Measurements from ENCODE around the gene KAZN. TPM values are rescaled to one million over a fixed set of nuclear protein-coding genes. Genes with fewer than 3 reads are reported as not detected.
A peak's percentile ranks its signal among the peaks of the same experiment; 100 is the strongest.

The KAZN gene
- total RNA-seq, 1 experiment from 2014 or later = 15.6 TPM

DNA sequence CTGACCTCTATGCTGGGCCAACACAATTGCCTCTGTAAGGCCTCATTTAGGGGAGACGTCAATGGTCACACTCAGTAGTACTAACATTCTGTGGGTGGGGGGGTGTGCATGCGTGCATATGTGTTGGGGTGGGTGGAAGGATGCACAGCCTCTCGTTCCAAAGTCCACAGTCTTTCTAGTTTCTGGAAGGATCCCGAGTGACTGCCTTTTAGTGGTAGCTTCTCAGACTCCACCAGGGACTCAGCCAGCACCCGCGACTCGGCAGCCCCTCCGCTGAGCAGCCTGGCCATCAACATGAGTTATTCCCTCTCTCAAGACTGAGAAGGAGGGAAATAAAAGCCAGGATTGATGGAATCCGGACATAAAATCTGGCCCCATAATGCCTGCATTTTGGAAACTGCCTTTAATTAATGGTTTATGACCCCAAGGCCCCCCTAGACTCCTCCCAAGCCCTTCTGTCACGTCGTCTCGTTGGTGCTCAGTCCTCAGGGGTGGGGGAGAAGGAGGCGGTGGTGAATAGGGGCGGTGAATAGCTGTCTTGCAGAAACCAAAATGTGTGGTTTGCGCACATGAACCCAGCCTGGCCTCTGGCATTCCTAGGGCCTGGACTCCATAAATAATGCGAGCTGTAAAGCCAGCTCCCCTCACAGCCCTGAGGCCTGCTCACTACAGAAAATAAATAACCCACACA lies 489.9 kb downstream of the KAZN start:
- no peak for DNase-seq
- no peaks in the 10 kb centered on the region; the same call in 1 of the 2 replicates for H3F3A ChIP-seq (ENCODE audit: insufficient read depth, low read depth)
- peak overlapping the region; percentile 80; the same call in 1 of the 2 replicates for H3K4me2 ChIP-seq
- ChIA-PET POLR2A (ENCODE audit: unreplicated experiment) (no interaction called here), CTCF (interaction anchor here (2.3 kb wide), 1 partner anchor 61 kb away, joined by 8 read pairs; no protein-coding TSS in a partner anchor)
- H3K36me3 ChIP-seq (ENCODE audit: low read depth) = no peaks in the 10 kb centered on the region
- intact Hi-C loops (cut with micrococcal nuclease; ENCODE audit: unreplicated experiment) = no loop called here
- H3K4me1 ChIP-seq (replicated peaks; ENCODE audit: insufficient read depth) = peaks cover 28% of the 10 kb centered on the region
- no peaks in the 10 kb centered on the region for H3K27me3 ChIP-seq (ENCODE audit: insufficient read depth, low read depth)
- H2AFZ ChIP-seq = no peak overlapping the region
- H3K27ac ChIP-seq = no peak overlapping the region
- no peaks in the 10 kb centered on the region for H3K9me2 ChIP-seq (ENCODE audit: insufficient read depth)
- no peaks in the 10 kb centered on the region for H3K9me3 ChIP-seq (ENCODE audit: insufficient read depth, low read depth)
- no peaks in the 10 kb centered on the region for H4K20me1 ChIP-seq (ENCODE audit: insufficient read depth)
- no peak overlapping the region for H3K4me3 ChIP-seq
- TF ChIP-seq EZH2 (IDR thresholded peaks at IDR 0.05; ENCODE audit: low read depth) = no peak
- TF ChIP-seq, protein P1, sequence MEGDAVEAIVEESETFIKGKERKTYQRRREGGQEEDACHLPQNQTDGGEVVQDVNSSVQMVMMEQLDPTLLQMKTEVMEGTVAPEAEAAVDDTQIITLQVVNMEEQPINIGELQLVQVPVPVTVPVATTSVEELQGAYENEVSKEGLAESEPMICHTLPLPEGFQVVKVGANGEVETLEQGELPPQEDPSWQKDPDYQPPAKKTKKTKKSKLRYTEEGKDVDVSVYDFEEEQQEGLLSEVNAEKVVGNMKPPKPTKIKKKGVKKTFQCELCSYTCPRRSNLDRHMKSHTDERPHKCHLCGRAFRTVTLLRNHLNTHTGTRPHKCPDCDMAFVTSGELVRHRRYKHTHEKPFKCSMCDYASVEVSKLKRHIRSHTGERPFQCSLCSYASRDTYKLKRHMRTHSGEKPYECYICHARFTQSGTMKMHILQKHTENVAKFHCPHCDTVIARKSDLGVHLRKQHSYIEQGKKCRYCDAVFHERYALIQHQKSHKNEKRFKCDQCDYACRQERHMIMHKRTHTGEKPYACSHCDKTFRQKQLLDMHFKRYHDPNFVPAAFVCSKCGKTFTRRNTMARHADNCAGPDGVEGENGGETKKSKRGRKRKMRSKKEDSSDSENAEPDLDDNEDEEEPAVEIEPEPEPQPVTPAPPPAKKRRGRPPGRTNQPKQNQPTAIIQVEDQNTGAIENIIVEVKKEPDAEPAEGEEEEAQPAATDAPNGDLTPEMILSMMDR (conservative IDR thresholded peaks at IDR 0.05) = no peak
- no peaks in the 10 kb centered on the region for H3K79me2 ChIP-seq (ENCODE audit: low read depth)
- no TSS peak for BruUV-seq (replicated peaks)

DNA sequence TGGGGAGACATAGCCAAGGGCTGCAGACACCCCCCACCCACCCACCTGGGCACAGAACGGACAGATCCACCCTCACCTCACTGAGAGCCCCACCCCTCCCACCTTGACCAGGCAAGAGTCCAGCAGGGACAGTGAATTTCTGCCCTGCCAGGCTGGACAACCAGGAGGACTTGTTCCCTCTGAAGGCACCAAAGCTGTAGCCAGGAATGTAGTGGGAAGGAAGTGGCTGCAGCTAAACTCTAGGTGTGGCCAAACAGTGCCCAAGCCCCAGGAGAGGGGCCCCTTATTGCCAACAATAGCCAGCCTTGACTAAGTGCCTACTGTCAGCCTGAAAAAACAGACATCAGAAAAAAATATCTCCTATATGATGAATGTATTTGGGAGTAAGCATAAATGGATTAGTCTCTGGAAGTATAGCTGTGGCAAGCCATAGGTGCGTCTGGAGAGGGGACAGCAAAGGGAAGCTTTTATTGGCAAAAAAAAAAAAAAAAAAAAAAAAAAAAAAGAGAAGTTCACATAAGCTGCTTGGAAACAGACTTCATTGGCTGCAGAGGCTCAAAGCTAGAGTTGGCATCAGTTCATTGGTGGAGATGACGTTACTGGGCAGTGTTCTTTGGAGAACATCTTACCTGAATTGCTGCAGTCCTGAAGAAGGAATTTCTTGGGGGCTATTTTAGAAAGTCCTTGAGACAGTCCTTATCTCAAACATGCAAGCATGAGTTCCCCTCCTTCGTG lies 490.9 kb downstream of the KAZN start:
- H3K9me3 ChIP-seq (ENCODE audit: insufficient read depth, low read depth) = no peaks in the 10 kb centered on the region
- no peaks in the 10 kb centered on the region for H4K20me1 ChIP-seq (ENCODE audit: insufficient read depth)
- peak overlapping the region; percentile 41; the same call in 1 of the 2 replicates for H3K27ac ChIP-seq
- intact Hi-C loops (cut with micrococcal nuclease; ENCODE audit: unreplicated experiment) = no loop called here
- H3K79me2 ChIP-seq (ENCODE audit: low read depth) = no peaks in the 10 kb centered on the region
- peaks cover 28% of the 10 kb centered on the region for H3K4me1 ChIP-seq (replicated peaks; ENCODE audit: insufficient read depth)
- no peak overlapping the region for H2AFZ ChIP-seq
- H3K27me3 ChIP-seq (ENCODE audit: insufficient read depth, low read depth) = no peaks in the 10 kb centered on the region
- H3K9me2 ChIP-seq (ENCODE audit: insufficient read depth) = no peaks in the 10 kb centered on the region
- H3K36me3 ChIP-seq (ENCODE audit: low read depth) = no peaks in the 10 kb centered on the region
- CTCF ChIA-PET = interaction anchor here (0.5 to 2.3 kb wide), 2 partner anchors 62 to 312 kb away, joined by 8 to 18 read pairs; no protein-coding TSS in a partner anchor
- peak; percentile 77 to 78 for DNase-seq
- TF ChIP-seq EZH2 (IDR thresholded peaks at IDR 0.05; ENCODE audit: low read depth) = no peak
- TF ChIP-seq, protein P1 (conservative IDR thresholded peaks at IDR 0.05) = no peak
- POLR2A ChIA-PET (ENCODE audit: unreplicated experiment) = interaction anchor here (0.7 to 0.9 kb wide), 4 partner anchors 8 to 372 kb away, joined by 3 to 20 read pairs (median 13); no protein-coding TSS in a partner anchor
- H3K4me3 ChIP-seq = 0 out of 2 replicates have a peak overlapping the region, but pooled peaks have one; percentile 6
- no TSS peak for BruUV-seq (replicated peaks)
- peak overlapping the region; percentile 80 for H3K4me2 ChIP-seq
- no peaks in the 10 kb centered on the region; the same call in 1 of the 2 replicates for H3F3A ChIP-seq (ENCODE audit: insufficient read depth, low read depth)

DNA sequence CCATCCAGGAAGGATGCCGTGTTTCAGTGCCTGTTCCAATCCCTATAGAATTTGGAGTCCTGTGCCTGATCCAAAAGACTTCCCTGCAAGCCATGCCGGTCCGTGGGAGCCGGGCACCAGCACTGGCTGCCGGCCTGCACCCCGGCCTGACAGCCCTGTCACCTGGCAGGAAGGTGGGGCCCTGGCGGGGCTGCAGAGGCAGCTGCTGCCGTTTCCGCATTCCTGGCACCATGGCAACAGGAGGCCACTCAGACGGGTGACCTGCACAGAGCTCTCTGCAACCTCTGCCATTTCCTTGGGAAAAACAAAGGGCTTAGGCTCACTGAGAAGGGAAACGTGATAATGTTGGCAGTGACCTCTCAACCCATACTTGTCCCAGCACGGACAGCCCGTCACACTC lies 491.9 kb downstream of the KAZN start:
- no peak for TF ChIP-seq EZH2 (IDR thresholded peaks at IDR 0.05; ENCODE audit: low read depth)
- TF ChIP-seq, protein P1 (conservative IDR thresholded peaks at IDR 0.05) = no peak
- DNase-seq = peak; percentile 84 to 91
- no peaks in the 10 kb centered on the region for H3K36me3 ChIP-seq (ENCODE audit: low read depth)
- H3F3A ChIP-seq (ENCODE audit: insufficient read depth, low read depth) = no peaks in the 10 kb centered on the region; the same call in 1 of the 2 replicates
- CTCF ChIA-PET = interaction anchor here (2.3 kb wide), 1 partner anchor 62 kb away, joined by 8 read pairs; no protein-coding TSS in a partner anchor
- H3K4me3 ChIP-seq = peak overlapping the region; percentile 39; the same call in 1 of the 2 replicates
- H2AFZ ChIP-seq = peak overlapping the region; percentile 72; the same call in 1 of the 2 replicates
- peak overlapping the region; percentile 80 for H3K4me2 ChIP-seq
- H3K9me2 ChIP-seq (ENCODE audit: insufficient read depth) = no peaks in the 10 kb centered on the region
- BruUV-seq (replicated peaks) = no TSS peak
- H3K79me2 ChIP-seq (ENCODE audit: low read depth) = no peaks in the 10 kb centered on the region
- no peaks in the 10 kb centered on the region for H3K9me3 ChIP-seq (ENCODE audit: insufficient read depth, low read depth)
- no peaks in the 10 kb centered on the region for H4K20me1 ChIP-seq (ENCODE audit: insufficient read depth)
- intact Hi-C loops (cut with micrococcal nuclease; ENCODE audit: unreplicated experiment) = no loop called here
- H3K27ac ChIP-seq = no peak overlapping the region
- POLR2A ChIA-PET (ENCODE audit: unreplicated experiment) = interaction anchor here (0.6 kb wide), 1 partner anchor 68 kb away, joined by 4 read pairs; no protein-coding TSS in a partner anchor
- H3K27me3 ChIP-seq (ENCODE audit: insufficient read depth, low read depth) = no peaks in the 10 kb centered on the region
- peaks cover 28% of the 10 kb centered on the region for H3K4me1 ChIP-seq (replicated peaks; ENCODE audit: insufficient read depth)
